ENCODE measurements around the gene WDR82. TPM values are rescaled to one million over a fixed set of nuclear protein-coding genes. Genes with fewer than 3 reads are reported as not detected.

The WDR82 gene
- total and polyA plus RNA-seq, 2 experiments from 2014 or later, result 25.2 to 71.8 TPM

DNA sequence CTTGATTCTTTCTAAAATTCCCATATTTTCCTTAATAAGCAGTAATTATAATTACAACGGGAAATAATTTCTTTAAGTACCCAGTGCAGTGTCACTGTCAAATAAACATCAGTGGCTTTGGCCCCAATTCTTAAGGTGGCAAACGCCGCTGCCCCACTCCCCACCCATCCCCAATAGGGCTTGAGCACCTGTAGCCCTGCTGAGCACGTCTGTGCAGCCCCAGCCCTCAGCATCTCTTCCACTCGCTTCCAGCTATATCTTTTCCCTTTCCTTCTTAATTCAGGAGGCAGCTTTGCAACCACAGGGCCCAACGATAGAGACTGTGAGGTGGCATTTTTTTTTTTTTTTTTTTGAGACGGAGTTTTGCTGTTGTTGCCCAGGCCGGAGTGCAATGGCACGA, 23.8 kb downstream of the WDR82 start:
- no peaks in the 10 kb centered on the region for H3K9me2 ChIP-seq (ENCODE audit: insufficient read depth)
- ATAC-seq (no peak), DNase-seq (ENCODE audit: low spot score) (no peak)
- no peaks in the 10 kb centered on the region for H3K9me3 Mint-ChIP-seq
- TF ChIP-seq POLR2AphosphoS5 (IDR thresholded peaks at IDR 0.05; ENCODE audit: low read depth) (no peak), EZH2 (IDR thresholded peaks at IDR 0.05; ENCODE audit: low read depth, unreplicated experiment) (no peak)
- TF ChIP-seq, protein P1, sequence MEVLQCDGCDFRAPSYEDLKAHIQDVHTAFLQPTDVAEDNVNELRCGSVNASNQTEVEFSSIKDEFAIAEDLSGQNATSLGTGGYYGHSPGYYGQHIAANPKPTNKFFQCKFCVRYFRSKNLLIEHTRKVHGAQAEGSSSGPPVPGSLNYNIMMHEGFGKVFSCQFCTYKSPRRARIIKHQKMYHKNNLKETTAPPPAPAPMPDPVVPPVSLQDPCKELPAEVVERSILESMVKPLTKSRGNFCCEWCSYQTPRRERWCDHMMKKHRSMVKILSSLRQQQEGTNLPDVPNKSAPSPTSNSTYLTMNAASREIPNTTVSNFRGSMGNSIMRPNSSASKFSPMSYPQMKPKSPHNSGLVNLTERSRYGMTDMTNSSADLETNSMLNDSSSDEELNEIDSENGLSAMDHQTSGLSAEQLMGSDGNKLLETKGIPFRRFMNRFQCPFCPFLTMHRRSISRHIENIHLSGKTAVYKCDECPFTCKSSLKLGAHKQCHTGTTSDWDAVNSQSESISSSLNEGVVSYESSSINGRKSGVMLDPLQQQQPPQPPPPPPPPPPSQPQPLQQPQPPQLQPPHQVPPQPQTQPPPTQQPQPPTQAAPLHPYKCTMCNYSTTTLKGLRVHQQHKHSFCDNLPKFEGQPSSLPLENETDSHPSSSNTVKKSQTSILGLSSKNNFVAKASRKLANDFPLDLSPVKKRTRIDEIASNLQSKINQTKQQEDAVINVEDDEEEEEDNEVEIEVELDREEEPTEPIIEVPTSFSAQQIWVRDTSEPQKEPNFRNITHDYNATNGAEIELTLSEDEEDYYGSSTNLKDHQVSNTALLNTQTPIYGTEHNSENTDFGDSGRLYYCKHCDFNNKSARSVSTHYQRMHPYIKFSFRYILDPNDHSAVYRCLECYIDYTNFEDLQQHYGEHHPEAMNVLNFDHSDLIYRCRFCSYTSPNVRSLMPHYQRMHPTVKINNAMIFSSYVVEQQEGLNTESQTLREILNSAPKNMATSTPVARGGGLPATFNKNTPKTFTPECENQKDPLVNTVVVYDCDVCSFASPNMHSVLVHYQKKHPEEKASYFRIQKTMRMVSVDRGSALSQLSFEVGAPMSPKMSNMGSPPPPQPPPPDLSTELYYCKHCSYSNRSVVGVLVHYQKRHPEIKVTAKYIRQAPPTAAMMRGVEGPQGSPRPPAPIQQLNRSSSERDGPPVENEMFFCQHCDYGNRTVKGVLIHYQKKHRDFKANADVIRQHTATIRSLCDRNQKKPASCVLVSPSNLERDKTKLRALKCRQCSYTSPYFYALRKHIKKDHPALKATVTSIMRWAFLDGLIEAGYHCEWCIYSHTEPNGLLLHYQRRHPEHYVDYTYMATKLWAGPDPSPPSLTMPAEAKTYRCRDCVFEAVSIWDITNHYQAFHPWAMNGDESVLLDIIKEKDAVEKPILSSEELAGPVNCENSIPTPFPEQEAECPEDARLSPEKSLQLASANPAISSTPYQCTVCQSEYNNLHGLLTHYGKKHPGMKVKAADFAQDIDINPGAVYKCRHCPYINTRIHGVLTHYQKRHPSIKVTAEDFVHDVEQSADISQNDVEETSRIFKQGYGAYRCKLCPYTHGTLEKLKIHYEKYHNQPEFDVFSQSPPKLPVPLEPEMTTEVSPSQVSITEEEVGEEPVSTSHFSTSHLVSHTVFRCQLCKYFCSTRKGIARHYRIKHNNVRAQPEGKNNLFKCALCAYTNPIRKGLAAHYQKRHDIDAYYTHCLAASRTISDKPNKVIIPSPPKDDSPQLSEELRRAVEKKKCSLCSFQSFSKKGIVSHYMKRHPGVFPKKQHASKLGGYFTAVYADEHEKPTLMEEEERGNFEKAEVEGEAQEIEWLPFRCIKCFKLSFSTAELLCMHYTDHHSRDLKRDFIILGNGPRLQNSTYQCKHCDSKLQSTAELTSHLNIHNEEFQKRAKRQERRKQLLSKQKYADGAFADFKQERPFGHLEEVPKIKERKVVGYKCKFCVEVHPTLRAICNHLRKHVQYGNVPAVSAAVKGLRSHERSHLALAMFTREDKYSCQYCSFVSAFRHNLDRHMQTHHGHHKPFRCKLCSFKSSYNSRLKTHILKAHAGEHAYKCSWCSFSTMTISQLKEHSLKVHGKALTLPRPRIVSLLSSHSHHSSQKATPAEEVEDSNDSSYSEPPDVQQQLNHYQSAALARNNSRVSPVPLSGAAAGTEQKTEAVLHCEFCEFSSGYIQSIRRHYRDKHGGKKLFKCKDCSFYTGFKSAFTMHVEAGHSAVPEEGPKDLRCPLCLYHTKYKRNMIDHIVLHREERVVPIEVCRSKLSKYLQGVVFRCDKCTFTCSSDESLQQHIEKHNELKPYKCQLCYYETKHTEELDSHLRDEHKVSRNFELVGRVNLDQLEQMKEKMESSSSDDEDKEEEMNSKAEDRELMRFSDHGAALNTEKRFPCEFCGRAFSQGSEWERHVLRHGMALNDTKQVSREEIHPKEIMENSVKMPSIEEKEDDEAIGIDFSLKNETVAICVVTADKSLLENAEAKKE (CRISPR knock-in tag; IDR thresholded peaks at IDR 0.05), result no peak
- peaks cover 26% of the 10 kb centered on the region for H4K20me1 ChIP-seq (replicated peaks; ENCODE audit: insufficient read depth)
- no peak overlapping the region for H3K4me3 ChIP-seq
- no peak overlapping the region for H3K27ac ChIP-seq (ENCODE audit: low read depth)
- H3K4me1 ChIP-seq (ENCODE audit: insufficient read depth), result no peaks in the 10 kb centered on the region
- peaks cover 52% of the 10 kb centered on the region for H3K36me3 ChIP-seq (ENCODE audit: insufficient read depth)
- H3K27ac Mint-ChIP-seq, result no peak overlapping the region
- no peaks in the 10 kb centered on the region for H3K4me1 Mint-ChIP-seq
- 0 out of 2 replicates have a peak, but pooled peaks cover 8% of the 10 kb centered on the region for H3K79me2 ChIP-seq (replicated peaks; ENCODE audit: insufficient read depth)
- H3K36me3 Mint-ChIP-seq (ENCODE audit: low read depth), result peaks cover 74% of the 10 kb centered on the region
- H3K27me3 Mint-ChIP-seq (ENCODE audit: insufficient read depth, low read depth, poor library complexity), result peaks cover 2% of the 10 kb centered on the region
- H3K4me2 ChIP-seq, result no peak overlapping the region
- H2AFZ ChIP-seq, result no peak overlapping the region
- no peak overlapping the region for H3K4me3 Mint-ChIP-seq
- peaks cover 16% of the 10 kb centered on the region for H3F3A ChIP-seq (replicated peaks; ENCODE audit: low read depth)
- no peaks in the 10 kb centered on the region for H3K27me3 ChIP-seq (ENCODE audit: insufficient read depth)

DNA sequence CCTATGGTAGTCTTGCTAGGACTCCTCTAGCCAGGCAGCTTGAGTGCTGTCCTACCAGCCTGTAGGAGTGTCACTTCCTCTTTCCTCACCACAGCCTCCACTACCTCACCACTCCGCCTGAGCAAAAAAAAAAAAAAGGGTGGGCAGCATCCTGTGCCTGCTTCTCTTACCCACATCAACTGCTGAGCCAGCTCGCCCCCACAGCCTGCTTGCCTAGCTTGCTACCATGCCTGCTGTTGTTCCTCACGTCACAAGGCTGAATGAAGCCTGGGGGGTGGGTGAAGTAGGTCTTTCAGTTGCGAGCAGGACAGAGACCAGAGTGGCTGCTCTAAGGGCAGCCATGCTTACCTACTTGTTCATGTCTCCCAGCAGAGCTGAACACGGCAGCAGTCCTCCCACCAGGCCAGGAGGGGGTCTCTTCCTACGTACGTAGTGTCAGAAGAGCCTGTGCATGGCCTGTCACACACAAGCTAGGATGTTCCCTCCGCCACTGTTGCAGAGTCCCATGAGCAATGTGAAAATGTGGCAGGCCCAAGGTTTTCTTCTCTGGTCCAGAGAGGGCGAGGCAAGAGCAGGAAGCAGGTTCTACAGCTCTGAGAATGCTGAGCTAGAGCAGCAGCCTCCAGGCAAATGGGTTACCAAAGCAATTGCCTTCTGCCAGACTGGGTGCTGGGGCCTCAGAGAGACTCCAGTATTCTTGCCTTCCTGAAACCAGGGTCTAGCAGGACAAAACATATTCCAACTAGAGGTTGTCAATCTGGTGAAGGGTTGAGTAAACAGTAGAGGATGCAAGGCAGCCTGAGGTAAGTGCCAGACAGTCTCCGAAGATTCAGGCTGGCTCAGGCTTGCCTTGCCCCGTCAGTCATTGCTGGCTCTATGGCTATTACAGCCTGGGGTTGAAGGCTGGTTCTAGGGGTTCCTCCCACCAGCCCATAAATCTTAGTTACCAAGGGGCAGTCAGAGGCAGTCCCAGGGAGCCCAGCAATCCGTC, 24.8 kb downstream of the WDR82 start:
- Histone ChIP-seq H3F3A (replicated peaks; ENCODE audit: low read depth) (peaks cover 15% of the 10 kb centered on the region), H2AFZ (no peak overlapping the region), H4K20me1 (replicated peaks; ENCODE audit: insufficient read depth) (peaks cover 17% of the 10 kb centered on the region; the same call in 1 of the 2 replicates), H3K9me2 (ENCODE audit: insufficient read depth) (no peaks in the 10 kb centered on the region), H3K4me2 (no peak overlapping the region), H3K4me3 (no peak overlapping the region), H3K27me3 (ENCODE audit: insufficient read depth) (no peaks in the 10 kb centered on the region), H3K27ac (ENCODE audit: low read depth) (no peak overlapping the region), H3K36me3 (ENCODE audit: insufficient read depth) (peaks cover 42% of the 10 kb centered on the region), H3K4me1 (ENCODE audit: insufficient read depth) (no peaks in the 10 kb centered on the region), H3K79me2 (replicated peaks; ENCODE audit: insufficient read depth) (0 out of 2 replicates have a peak, but pooled peaks cover 4% of the 10 kb centered on the region)
- Mint-ChIP-seq H3K36me3 (ENCODE audit: low read depth) (peaks cover 64% of the 10 kb centered on the region), H3K27me3 (ENCODE audit: insufficient read depth, low read depth, poor library complexity) (peaks cover 8% of the 10 kb centered on the region), H3K27ac (no peak overlapping the region), H3K4me3 (no peak overlapping the region), H3K9me3 (no peaks in the 10 kb centered on the region), H3K4me1 (no peaks in the 10 kb centered on the region)
- ATAC-seq (no peak), DNase-seq (ENCODE audit: low spot score) (no peak)
- no peak for TF ChIP-seq ZNF331 (CRISPR knock-in tag; IDR thresholded peaks at IDR 0.05; ENCODE audit: low read depth)

Data from GM23338 (cell line).